ENCODE measurements around the gene TXNDC16.

DNA sequence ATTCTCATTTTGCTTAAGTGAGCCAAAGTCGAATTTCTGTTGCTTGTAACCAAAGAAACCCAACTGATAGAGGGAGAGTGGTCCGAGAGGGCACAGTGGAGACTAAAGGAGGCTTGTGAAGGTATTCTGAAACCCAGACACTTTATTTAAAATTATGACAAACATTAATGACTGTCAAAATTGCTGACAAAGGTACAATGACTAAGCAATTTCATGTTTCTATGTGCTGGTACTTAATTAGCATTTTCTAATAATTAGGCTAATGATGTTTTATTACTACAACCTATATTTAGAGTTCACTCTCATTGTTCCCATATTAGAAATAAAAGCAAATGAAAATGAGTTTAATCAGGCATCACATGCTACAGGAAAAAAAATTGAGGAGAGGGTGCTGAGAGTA is 121.8 kb downstream of the TXNDC16 start:
- TF ChIP-seq, protein P1, sequence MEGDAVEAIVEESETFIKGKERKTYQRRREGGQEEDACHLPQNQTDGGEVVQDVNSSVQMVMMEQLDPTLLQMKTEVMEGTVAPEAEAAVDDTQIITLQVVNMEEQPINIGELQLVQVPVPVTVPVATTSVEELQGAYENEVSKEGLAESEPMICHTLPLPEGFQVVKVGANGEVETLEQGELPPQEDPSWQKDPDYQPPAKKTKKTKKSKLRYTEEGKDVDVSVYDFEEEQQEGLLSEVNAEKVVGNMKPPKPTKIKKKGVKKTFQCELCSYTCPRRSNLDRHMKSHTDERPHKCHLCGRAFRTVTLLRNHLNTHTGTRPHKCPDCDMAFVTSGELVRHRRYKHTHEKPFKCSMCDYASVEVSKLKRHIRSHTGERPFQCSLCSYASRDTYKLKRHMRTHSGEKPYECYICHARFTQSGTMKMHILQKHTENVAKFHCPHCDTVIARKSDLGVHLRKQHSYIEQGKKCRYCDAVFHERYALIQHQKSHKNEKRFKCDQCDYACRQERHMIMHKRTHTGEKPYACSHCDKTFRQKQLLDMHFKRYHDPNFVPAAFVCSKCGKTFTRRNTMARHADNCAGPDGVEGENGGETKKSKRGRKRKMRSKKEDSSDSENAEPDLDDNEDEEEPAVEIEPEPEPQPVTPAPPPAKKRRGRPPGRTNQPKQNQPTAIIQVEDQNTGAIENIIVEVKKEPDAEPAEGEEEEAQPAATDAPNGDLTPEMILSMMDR (IDR thresholded peaks at IDR 0.05) = no peak
- no peak for TF ChIP-seq EZH2 (IDR thresholded peaks at IDR 0.05)

Data from neural progenitor cell (in vitro differentiated cells).